ENCODE results near the gene RNU6-7.

- no peak for TF ChIP-seq CTCF (conservative IDR thresholded peaks at IDR 0.05 in 1 of 2, IDR thresholded peaks at IDR 0.05 in 1 of 2; ENCODE audit: low read depth in 1 of 2, low read length in 2 of 2)
- no peak for TF ChIP-seq EZH2 (IDR thresholded peaks at IDR 0.05; ENCODE audit: low read length, missing control alignments)
Observed at GRCh38 chr14:32193532-32193931, 8.3 kb upstream of the RNU6-7 start.

Measured in fibroblast of lung (primary cell).